SK-N-SH treated with all-trans-retinoic acid at 6 μM for 48 hours (cell line): ENCODE data around the gene C11orf52.

Experiments
- ATAC-seq: fragments of 200-7000 bp; cut with Tn5 transposase; 3 replicates; pipeline ENCODE4 v1.9.1; 2020; ENCODE audit warnings: mild to moderate bottlenecking, moderate library complexity
- ARNTL ChIP-seq: fragments of 450-650 bp; formaldehyde crosslinking; IDR thresholded peaks from 2 replicates; pipeline ENCODE4 v1.5.0; 2020; ENCODE audit warnings: low read depth, mild to moderate bottlenecking, moderate library complexity, borderline replicate concordance
- BACH2 ChIP-seq: fragments of 250-450 bp; sonication (Bioruptor Pico); IDR thresholded peaks from 2 replicates; pipeline ENCODE4 v1.9.0; 2021; ENCODE audit warnings: mild to moderate bottlenecking, borderline replicate concordance
- CSDC2 ChIP-seq: fragments of 250-450 bp; sonication (Bioruptor Pico); IDR thresholded peaks from 2 replicates; pipeline ENCODE4 v1.5.0; 2020; ENCODE audit warnings: mild to moderate bottlenecking, moderate library complexity
- ESRRG ChIP-seq: fragments of 250-450 bp; sonication (Bioruptor Pico); IDR thresholded peaks from 2 replicates; pipeline ENCODE4 v1.6.1; 2021; ENCODE audit warnings: mild to moderate bottlenecking
- ISL1 ChIP-seq: fragments of 250-450 bp; sonication (Bioruptor Pico); IDR thresholded peaks from 2 replicates; pipeline ENCODE4 v2.1.2; 2022; ENCODE audit warnings: mild to moderate bottlenecking, moderate library complexity
- OSR1 ChIP-seq: fragments of 250-450 bp; sonication (Bioruptor Pico); IDR thresholded peaks from 2 replicates; pipeline ENCODE4 v1.8.0; 2022; ENCODE audit warnings: moderate library complexity, mild to moderate bottlenecking, inconsistent platforms
- PPARA ChIP-seq: fragments of 250-450 bp; sonication (Bioruptor Pico); IDR thresholded peaks from 2 replicates; pipeline ENCODE4 v1.5.0; 2020; ENCODE audit warnings: mild to moderate bottlenecking, borderline replicate concordance
- RARB ChIP-seq: fragments of 250-450 bp; sonication (Bioruptor Pico); IDR thresholded peaks from 2 replicates; pipeline ENCODE4 v1.8.0; 2021; ENCODE audit warnings: mild to moderate bottlenecking, moderate library complexity
- SNAI2 ChIP-seq: fragments of 250-450 bp; sonication (Bioruptor Pico); IDR thresholded peaks from 2 replicates; pipeline ENCODE4 v1.5.0; 2020; ENCODE audit warnings: mild to moderate bottlenecking, moderate library complexity
- TOX ChIP-seq: fragments of 250-450 bp; sonication (Bioruptor Pico); IDR thresholded peaks from 2 replicates; pipeline ENCODE4 v1.8.0; 2021; ENCODE audit warnings: mild to moderate bottlenecking, moderate library complexity, borderline replicate concordance
- ZC3H10 ChIP-seq: fragments of 250-450 bp; sonication (Bioruptor Pico); IDR thresholded peaks from 2 replicates; pipeline ENCODE4 v1.5.1; 2021; ENCODE audit warnings: mild to moderate bottlenecking, moderate library complexity
- ZFP3 ChIP-seq: fragments of 250-450 bp; sonication (Bioruptor Pico); IDR thresholded peaks from 2 replicates; pipeline ENCODE4 v1.5.0; 2020; ENCODE audit warnings: mild to moderate bottlenecking, moderate library complexity
- ZNF565 ChIP-seq: fragments of 450-650 bp; formaldehyde crosslinking; conservative IDR thresholded peaks from 2 replicates; pipeline ENCODE4 v1.5.0; 2020; ENCODE audit warnings: low read depth, mild to moderate bottlenecking, moderate library complexity
- ZNF70 ChIP-seq: fragments of 450-650 bp; formaldehyde crosslinking; IDR thresholded peaks from 2 replicates; pipeline ENCODE4 v1.5.0; 2020; ENCODE audit warnings: mild to moderate bottlenecking, moderate library complexity
- TF ChIP-seq, protein P1 (sequence below): fragments of 250-450 bp; sonication (Bioruptor Pico); IDR thresholded peaks from 2 replicates; pipeline ENCODE4 v1.8.0; 2021; ENCODE audit warnings: low read depth, mild to moderate bottlenecking, moderate library complexity, borderline replicate concordance
- TF ChIP-seq, protein P2 (sequence below): fragments of 250-450 bp; sonication (Bioruptor Pico); IDR thresholded peaks from 2 replicates; pipeline ENCODE4 v1.5.1; 2020; ENCODE audit warnings: low read depth, mild to moderate bottlenecking, moderate library complexity
- TF ChIP-seq, protein P3 (sequence below): fragments of 250-450 bp; sonication (Bioruptor Pico); IDR thresholded peaks from 2 replicates; pipeline ENCODE4 v1.5.0; 2020; ENCODE audit warnings: mild to moderate bottlenecking, moderate library complexity

The C11orf52 gene

DNA sequence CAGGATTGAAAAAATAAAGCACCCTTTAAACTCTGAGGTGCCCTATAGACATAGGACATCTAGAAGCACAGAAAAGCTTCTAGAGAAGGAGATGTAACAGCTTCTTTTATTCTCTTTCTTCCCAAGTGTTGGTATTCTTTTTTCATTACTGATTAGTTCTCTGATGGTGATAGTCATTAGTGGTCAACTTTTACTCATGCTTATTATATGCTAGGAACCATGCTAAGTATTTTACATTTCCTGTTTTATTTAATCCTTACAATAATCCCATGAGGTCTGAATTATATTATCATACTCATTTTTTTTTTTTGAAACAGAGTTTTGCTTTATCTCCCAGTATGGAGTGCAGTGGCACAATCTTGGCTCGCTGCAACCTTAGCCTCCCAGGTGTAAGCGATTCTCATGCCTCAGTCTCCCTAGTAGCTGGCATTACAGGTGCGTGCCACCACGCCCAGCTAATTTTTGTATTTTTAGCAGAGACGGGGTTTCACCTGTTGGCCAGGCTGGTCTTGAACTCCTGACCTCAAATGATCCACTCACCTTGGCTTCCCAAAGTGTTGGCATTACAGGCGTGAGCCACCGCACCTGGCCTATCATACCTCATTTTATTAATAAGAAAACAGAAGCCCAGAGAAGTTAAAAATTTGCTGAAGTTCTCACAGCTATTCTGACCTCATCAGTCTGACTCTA, 3.0 kb downstream of the C11orf52 start:
- TF ChIP-seq ZC3H10 (no peak), BACH2 (CRISPR knock-in tag) (no peak), SNAI2 (CRISPR knock-in tag) (no peak), TOX (CRISPR knock-in tag) (no peak), OSR1 (no peak), ZFP3 (CRISPR knock-in tag) (no peak), RARB (CRISPR knock-in tag) (no peak), ARNTL (CRISPR knock-in tag) (no peak)
- TF ChIP-seq, protein P1, sequence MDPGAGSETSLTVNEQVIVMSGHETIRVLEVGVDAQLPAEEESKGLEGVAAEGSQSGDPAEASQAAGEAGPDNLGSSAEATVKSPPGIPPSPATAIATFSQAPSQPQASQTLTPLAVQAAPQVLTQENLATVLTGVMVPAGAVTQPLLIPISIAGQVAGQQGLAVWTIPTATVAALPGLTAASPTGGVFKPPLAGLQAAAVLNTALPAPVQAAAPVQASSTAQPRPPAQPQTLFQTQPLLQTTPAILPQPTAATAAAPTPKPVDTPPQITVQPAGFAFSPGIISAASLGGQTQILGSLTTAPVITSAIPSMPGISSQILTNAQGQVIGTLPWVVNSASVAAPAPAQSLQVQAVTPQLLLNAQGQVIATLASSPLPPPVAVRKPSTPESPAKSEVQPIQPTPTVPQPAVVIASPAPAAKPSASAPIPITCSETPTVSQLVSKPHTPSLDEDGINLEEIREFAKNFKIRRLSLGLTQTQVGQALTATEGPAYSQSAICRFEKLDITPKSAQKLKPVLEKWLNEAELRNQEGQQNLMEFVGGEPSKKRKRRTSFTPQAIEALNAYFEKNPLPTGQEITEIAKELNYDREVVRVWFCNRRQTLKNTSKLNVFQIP = no peak
- TF ChIP-seq, protein P2, sequence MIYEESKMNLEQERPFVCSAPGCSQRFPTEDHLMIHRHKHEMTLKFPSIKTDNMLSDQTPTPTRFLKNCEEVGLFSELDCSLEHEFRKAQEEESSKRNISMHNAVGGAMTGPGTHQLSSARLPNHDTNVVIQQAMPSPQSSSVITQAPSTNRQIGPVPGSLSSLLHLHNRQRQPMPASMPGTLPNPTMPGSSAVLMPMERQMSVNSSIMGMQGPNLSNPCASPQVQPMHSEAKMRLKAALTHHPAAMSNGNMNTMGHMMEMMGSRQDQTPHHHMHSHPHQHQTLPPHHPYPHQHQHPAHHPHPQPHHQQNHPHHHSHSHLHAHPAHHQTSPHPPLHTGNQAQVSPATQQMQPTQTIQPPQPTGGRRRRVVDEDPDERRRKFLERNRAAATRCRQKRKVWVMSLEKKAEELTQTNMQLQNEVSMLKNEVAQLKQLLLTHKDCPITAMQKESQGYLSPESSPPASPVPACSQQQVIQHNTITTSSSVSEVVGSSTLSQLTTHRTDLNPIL (CRISPR knock-in tag) = no peak
- ATAC-seq = no peak

DNA sequence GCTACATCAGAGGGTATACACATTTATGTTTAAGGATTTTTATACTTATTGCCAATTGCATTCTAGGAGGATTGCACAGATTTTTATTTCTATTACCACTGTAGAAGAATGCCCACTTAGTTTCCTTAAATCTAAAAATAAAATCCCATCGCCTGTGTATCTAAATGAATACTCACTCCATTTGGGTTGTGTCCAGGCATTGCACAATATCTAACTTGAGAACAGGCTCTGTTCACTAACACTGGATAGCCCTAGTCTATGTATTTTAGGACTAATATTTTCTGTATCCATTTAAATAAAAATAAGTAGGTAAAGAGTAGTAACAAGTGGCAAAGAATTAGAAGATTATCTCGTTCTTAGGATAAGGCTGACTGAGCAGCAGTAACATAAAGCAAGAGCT, 4.1 kb downstream of the C11orf52 start:
- no peak for TF ChIP-seq SNAI2 (CRISPR knock-in tag)
- TF ChIP-seq ZNF565 = no peak
- TF ChIP-seq ESRRG (CRISPR knock-in tag) = no peak
- no peak for TF ChIP-seq PPARA (CRISPR knock-in tag)
- TF ChIP-seq ZNF70 = no peak
- no peak for TF ChIP-seq CSDC2 (CRISPR knock-in tag)
- TF ChIP-seq ISL1 (CRISPR knock-in tag) = no peak
- TF ChIP-seq, protein P1 = no peak
- no peak for TF ChIP-seq RARB (CRISPR knock-in tag)
- no peak for ATAC-seq

DNA sequence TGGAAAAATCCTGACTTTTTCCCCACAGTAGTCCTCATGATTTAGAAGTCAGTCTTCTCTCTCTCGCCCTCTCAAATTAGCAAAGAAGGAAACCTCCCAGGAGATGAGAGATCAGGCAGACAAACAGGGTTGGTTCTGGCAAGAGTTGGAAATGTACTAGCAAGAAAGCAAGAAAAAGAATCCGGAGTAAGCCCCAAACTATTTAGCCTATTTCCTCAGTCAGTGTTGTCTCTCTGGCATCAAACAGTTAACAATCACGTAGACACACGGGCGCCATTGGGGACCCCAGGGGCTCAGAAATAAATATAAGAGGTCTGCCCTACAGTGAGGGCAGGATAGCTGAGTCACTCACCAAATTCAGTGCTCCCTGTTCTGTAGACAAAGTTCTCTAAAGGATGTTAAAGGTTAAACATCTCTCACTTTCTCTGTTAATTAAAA, 4.7 kb downstream of the C11orf52 start:
- ATAC-seq = no peak
- TF ChIP-seq, protein P1 = no peak
- no peak for TF ChIP-seq ZNF565

DNA sequence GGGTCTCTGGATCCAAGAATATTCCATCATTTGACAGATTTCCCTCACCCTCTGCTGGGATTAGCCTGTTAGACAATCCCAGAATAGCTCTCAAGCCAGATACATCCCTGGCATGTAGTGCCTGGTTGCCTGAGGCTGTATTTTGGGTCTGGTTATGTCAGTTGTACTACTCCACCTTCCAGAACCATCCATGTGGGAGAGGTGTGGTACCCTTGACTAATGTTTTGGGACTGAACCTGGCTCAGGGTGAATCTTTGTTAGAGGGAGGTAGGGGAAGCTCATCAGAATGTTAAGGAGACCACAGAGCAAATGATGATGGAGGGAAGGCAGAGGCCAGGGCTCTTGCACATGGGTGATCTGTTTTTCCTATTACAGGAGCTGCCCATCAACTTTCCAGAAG, 5.2 kb downstream of the C11orf52 start:
- TF ChIP-seq, protein P3, sequence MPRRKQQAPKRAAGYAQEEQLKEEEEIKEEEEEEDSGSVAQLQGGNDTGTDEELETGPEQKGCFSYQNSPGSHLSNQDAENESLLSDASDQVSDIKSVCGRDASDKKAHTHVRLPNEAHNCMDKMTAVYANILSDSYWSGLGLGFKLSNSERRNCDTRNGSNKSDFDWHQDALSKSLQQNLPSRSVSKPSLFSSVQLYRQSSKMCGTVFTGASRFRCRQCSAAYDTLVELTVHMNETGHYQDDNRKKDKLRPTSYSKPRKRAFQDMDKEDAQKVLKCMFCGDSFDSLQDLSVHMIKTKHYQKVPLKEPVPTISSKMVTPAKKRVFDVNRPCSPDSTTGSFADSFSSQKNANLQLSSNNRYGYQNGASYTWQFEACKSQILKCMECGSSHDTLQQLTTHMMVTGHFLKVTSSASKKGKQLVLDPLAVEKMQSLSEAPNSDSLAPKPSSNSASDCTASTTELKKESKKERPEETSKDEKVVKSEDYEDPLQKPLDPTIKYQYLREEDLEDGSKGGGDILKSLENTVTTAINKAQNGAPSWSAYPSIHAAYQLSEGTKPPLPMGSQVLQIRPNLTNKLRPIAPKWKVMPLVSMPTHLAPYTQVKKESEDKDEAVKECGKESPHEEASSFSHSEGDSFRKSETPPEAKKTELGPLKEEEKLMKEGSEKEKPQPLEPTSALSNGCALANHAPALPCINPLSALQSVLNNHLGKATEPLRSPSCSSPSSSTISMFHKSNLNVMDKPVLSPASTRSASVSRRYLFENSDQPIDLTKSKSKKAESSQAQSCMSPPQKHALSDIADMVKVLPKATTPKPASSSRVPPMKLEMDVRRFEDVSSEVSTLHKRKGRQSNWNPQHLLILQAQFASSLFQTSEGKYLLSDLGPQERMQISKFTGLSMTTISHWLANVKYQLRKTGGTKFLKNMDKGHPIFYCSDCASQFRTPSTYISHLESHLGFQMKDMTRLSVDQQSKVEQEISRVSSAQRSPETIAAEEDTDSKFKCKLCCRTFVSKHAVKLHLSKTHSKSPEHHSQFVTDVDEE (CRISPR knock-in tag) = no peak
- no peak for TF ChIP-seq ZNF70
- TF ChIP-seq, protein P2 (CRISPR knock-in tag) = no peak
- TF ChIP-seq OSR1 = no peak
- no peak for ATAC-seq
